MM.1S (cell line): Measurements from ENCODE around the gene CSF3R.
A peak's percentile ranks its signal among the peaks of the same experiment; 100 is the strongest.

Source experiments
- DNase-seq: peaks from one replicate; pipeline ENCODE4 v3.0.0-alpha.2; 2015
- H2AFZ ChIP-seq: fragments of 300-600 bp; sonication (generic); 2 replicates; pipeline ENCODE4 v1.6.0; 2016; ENCODE audit warnings: antibody characterized with exemption, low read length
- H3F3A ChIP-seq: fragments of 300-600 bp; sonication (generic); 2 replicates; pipeline ENCODE4 v1.6.1; 2016; ENCODE audit warnings: mild to moderate bottlenecking, antibody characterized with exemption, low read length, moderate library complexity, mixed read lengths; ENCODE audit not compliant: insufficient read depth
- H3K27ac ChIP-seq: fragments of 300-600 bp; sonication (generic); 2 replicates; pipeline ENCODE4 v1.5.1; 2016; ENCODE audit warnings: mild to moderate bottlenecking, low read length
- H3K27me3 ChIP-seq: fragments of 300-600 bp; sonication (generic); replicated peaks from 2 replicates; pipeline ENCODE4 v1.6.0; 2016; ENCODE audit warnings: low read length; ENCODE audit not compliant: insufficient read depth
- H3K36me3 ChIP-seq: fragments of 300-600 bp; sonication (generic); replicated peaks from 2 replicates; pipeline ENCODE4 v1.6.1; 2016; ENCODE audit warnings: mild to moderate bottlenecking, low read length, mixed read lengths; ENCODE audit not compliant: insufficient read depth
- H3K4me1 ChIP-seq: fragments of 300-600 bp; sonication (generic); 2 replicates; pipeline ENCODE4 v1.6.1; 2016; ENCODE audit warnings: low read length, mixed read lengths
- H3K4me2 ChIP-seq: fragments of 300-600 bp; sonication (generic); 2 replicates; pipeline ENCODE4 v1.6.0; 2016; ENCODE audit warnings: low read depth, low read length
- H3K4me3 ChIP-seq: fragments of 300-600 bp; sonication (generic); 2 replicates; pipeline ENCODE4 v1.5.1; 2016; ENCODE audit warnings: low read length, mixed read lengths
- H3K79me2 ChIP-seq: fragments of 300-600 bp; sonication (generic); 2 replicates; pipeline ENCODE4 v1.6.1; 2016; ENCODE audit warnings: mixed run types, low read length, mixed read lengths
- H3K9ac ChIP-seq: fragments of 300-600 bp; sonication (generic); 2 replicates; pipeline ENCODE4 v1.6.1; 2016; ENCODE audit warnings: low read length, mixed read lengths
- H3K9me2 ChIP-seq: fragments of 300-600 bp; sonication (generic); replicated peaks from 2 replicates; pipeline ENCODE4 v1.6.1; 2016; ENCODE audit warnings: mild to moderate bottlenecking, low read length, mixed read lengths; ENCODE audit not compliant: insufficient read depth
- H3K9me3 ChIP-seq: fragments of 300-600 bp; sonication (generic); replicated peaks from 2 replicates; pipeline ENCODE4 v1.6.1; 2016; ENCODE audit warnings: mild to moderate bottlenecking, low read length, mixed read lengths; ENCODE audit not compliant: insufficient read depth
- H4K20me1 ChIP-seq: fragments of 300-600 bp; sonication (generic); 2 replicates; pipeline ENCODE4 v1.6.1; 2016; ENCODE audit warnings: mild to moderate bottlenecking, low read length, moderate library complexity, mixed read lengths; ENCODE audit not compliant: insufficient read depth
- EZH2 ChIP-seq: fragments of 300-600 bp; sonication (generic); optimal IDR thresholded peaks from 2 replicates; pipeline ENCODE3; 2017; ENCODE audit warnings: low read depth, mild to moderate bottlenecking, antibody characterized with exemption, low read length, mixed read lengths
- EZH2phosphoT487 ChIP-seq: fragments of 300-600 bp; sonication (generic); IDR thresholded peaks from 2 replicates; pipeline ENCODE4 v1.6.1; 2018; ENCODE audit warnings: antibody characterized with exemption, low read length
- TF ChIP-seq, protein P1 (sequence below): fragments of 300-600 bp; sonication (generic); IDR thresholded peaks from 2 replicates; pipeline ENCODE4 v1.5.1; 2016; ENCODE audit warnings: antibody characterized with exemption, low read length, mixed read lengths

The CSF3R gene

DNA sequence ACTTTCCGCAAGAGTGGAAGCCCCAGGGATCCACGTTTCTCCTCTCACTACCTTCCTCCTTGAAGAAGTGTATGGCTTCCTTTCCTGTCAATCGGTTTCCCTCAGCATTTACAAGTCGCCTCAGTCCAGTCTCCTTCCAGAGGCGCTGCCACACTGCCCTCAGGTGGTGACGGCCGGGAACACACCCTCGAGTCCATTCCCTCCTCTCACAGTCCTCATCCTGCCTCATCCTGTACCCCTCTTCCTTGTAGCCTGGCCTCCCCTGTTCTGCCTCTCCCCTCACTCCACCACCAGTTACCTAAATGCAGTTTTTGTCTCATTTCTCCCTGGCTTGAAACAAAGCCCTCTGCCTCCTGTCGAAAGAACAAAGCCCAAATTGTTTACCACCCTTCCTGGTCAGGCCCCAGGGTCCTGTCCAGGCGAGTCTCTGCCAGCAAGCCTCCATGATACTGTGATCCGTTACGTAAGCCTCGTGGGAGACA is 61.8 kb downstream of the CSF3R start:
- H3K79me2 ChIP-seq = no peaks in the 10 kb centered on the region
- H3K36me3 ChIP-seq = no peaks in the 10 kb centered on the region
- H4K20me1 ChIP-seq = no peaks in the 10 kb centered on the region
- H3K4me3 ChIP-seq = no peak overlapping the region
- DNase-seq = peak; percentile 73
- H3K9me3 ChIP-seq = no peaks in the 10 kb centered on the region
- TF ChIP-seq EZH2 = no peak
- TF ChIP-seq, protein P1, sequence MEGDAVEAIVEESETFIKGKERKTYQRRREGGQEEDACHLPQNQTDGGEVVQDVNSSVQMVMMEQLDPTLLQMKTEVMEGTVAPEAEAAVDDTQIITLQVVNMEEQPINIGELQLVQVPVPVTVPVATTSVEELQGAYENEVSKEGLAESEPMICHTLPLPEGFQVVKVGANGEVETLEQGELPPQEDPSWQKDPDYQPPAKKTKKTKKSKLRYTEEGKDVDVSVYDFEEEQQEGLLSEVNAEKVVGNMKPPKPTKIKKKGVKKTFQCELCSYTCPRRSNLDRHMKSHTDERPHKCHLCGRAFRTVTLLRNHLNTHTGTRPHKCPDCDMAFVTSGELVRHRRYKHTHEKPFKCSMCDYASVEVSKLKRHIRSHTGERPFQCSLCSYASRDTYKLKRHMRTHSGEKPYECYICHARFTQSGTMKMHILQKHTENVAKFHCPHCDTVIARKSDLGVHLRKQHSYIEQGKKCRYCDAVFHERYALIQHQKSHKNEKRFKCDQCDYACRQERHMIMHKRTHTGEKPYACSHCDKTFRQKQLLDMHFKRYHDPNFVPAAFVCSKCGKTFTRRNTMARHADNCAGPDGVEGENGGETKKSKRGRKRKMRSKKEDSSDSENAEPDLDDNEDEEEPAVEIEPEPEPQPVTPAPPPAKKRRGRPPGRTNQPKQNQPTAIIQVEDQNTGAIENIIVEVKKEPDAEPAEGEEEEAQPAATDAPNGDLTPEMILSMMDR = peak; percentile 95
- H3K4me2 ChIP-seq = peak overlapping the region; percentile 12; the same call in 1 of the 2 replicates
- H3K9ac ChIP-seq = no peak overlapping the region
- H3F3A ChIP-seq = no peaks in the 10 kb centered on the region
- no peaks in the 10 kb centered on the region for H3K9me2 ChIP-seq
- no peaks in the 10 kb centered on the region for H3K27me3 ChIP-seq
- H2AFZ ChIP-seq = peak overlapping the region; percentile 37; the same call in 1 of the 2 replicates
- no peak overlapping the region for H3K27ac ChIP-seq
- peaks cover 5% of the 10 kb centered on the region for H3K4me1 ChIP-seq

DNA sequence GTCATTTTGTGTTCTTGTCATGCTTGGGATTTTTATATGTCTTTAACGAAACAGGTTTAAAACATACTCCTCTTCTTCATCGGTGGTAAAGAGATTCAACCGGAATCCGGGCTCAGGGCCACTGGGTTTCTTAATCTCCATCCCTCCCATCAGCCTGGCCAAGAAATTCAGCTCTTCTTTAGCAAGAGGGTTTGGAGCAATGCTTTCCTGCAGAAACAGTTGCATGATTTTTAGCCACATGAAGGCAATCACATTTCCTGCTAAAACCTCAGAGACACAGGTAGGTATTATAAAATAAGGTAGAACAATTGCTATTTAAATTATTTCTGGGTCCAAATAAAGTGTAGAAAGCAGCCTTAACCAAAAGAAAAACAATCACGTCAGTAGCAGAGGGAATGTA is 62.3 kb downstream of the CSF3R start:
- peak overlapping the region; percentile 37; the same call in 1 of the 2 replicates for H2AFZ ChIP-seq
- no peaks in the 10 kb centered on the region for H3K79me2 ChIP-seq
- no peaks in the 10 kb centered on the region for H3K9me3 ChIP-seq
- no peak overlapping the region for H3K4me3 ChIP-seq
- no peak overlapping the region for H3K27ac ChIP-seq
- no peaks in the 10 kb centered on the region for H3K9me2 ChIP-seq
- H3K36me3 ChIP-seq = no peaks in the 10 kb centered on the region
- 0 out of 2 replicates have a peak overlapping the region, but pooled peaks have one; percentile 12 for H3K9ac ChIP-seq
- no peaks in the 10 kb centered on the region for H3K27me3 ChIP-seq
- no peak for TF ChIP-seq EZH2phosphoT487
- TF ChIP-seq, protein P1 = no peak
- TF ChIP-seq EZH2 = no peak
- no peaks in the 10 kb centered on the region for H3F3A ChIP-seq
- H4K20me1 ChIP-seq = no peaks in the 10 kb centered on the region
- H3K4me2 ChIP-seq = peak overlapping the region; percentile 12; the same call in 1 of the 2 replicates
- no peak for DNase-seq
- H3K4me1 ChIP-seq = peaks cover 5% of the 10 kb centered on the region

DNA sequence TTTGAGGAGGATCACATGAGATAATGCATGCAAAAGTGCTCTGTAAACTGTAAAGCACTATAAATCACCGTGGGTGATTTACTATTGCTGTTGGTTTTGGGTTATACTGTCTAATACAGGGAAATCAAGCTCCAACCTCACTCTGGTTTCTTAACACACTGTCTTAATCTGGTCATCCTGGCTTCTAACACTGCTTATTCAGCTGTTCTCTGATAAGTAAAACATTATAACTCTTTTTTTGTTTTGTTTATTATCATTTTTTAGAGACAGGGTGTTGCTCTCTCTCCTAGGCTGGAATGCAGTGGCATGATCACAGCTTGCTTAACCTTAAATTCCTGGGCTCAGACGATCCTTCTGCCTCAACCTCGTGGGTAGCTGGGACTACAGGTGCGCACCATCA is 63.1 kb downstream of the CSF3R start:
- no peak for TF ChIP-seq EZH2
- no peaks in the 10 kb centered on the region for H3K36me3 ChIP-seq
- H3K4me2 ChIP-seq = no peak overlapping the region
- peaks cover 5% of the 10 kb centered on the region for H3K4me1 ChIP-seq
- H3K9me3 ChIP-seq = no peaks in the 10 kb centered on the region
- no peak overlapping the region for H3K4me3 ChIP-seq
- H3K9me2 ChIP-seq = no peaks in the 10 kb centered on the region
- H3K79me2 ChIP-seq = no peaks in the 10 kb centered on the region
- no peaks in the 10 kb centered on the region for H3K27me3 ChIP-seq
- H3F3A ChIP-seq = no peaks in the 10 kb centered on the region
- H3K9ac ChIP-seq = no peak overlapping the region
- H4K20me1 ChIP-seq = no peaks in the 10 kb centered on the region
- no peak overlapping the region for H2AFZ ChIP-seq
- H3K27ac ChIP-seq = no peak overlapping the region
- no peak for DNase-seq

DNA sequence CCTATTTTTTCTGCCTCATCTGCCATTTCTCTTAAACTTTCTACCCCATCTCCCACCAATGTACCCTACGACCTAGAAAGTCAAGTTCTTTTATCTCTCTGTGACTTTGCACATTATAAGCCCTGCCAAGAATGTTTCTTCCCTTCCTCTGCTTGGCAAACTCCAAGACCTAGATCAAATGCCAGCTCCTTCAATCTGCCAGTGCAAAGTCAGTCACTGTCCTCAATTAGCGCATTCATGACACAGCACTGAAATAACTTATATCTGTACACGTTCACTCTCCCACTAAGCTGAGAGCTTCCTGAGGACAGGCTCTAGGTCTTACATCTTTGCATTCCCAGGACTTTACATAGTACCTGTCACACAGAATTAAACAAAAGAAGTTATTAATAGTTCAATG is 63.6 kb downstream of the CSF3R start:
- TF ChIP-seq EZH2phosphoT487 = no peak
- Histone ChIP-seq H3K27ac (no peak overlapping the region), H3K9me3 (no peaks in the 10 kb centered on the region), H3K27me3 (no peaks in the 10 kb centered on the region), H3K9me2 (no peaks in the 10 kb centered on the region), H3K79me2 (no peaks in the 10 kb centered on the region), H3K4me1 (peaks cover 5% of the 10 kb centered on the region), H2AFZ (no peak overlapping the region), H3K36me3 (no peaks in the 10 kb centered on the region), H4K20me1 (no peaks in the 10 kb centered on the region), H3K4me3 (no peak overlapping the region), H3F3A (no peaks in the 10 kb centered on the region), H3K9ac (no peak overlapping the region), H3K4me2 (no peak overlapping the region)
- DNase-seq = no peak
